IPS-18c (cell line): ENCODE results near the gene CSF2RB.

ENCODE experiments used
- H3K4me3 ChIP-seq: 2 replicates; pipeline ENCODE4 v1.7.0; 2013; ENCODE audit warnings: low read depth, mild to moderate bottlenecking, low read length, moderate library complexity; ENCODE audit not compliant: insufficient read depth
- H3K9me3 ChIP-seq: one replicate; pipeline ENCODE4 v1.6.1; 2013; ENCODE audit warnings: mild to moderate bottlenecking, low read length, moderate library complexity; ENCODE audit not compliant: control insufficient read depth, insufficient read depth

The CSF2RB gene

DNA sequence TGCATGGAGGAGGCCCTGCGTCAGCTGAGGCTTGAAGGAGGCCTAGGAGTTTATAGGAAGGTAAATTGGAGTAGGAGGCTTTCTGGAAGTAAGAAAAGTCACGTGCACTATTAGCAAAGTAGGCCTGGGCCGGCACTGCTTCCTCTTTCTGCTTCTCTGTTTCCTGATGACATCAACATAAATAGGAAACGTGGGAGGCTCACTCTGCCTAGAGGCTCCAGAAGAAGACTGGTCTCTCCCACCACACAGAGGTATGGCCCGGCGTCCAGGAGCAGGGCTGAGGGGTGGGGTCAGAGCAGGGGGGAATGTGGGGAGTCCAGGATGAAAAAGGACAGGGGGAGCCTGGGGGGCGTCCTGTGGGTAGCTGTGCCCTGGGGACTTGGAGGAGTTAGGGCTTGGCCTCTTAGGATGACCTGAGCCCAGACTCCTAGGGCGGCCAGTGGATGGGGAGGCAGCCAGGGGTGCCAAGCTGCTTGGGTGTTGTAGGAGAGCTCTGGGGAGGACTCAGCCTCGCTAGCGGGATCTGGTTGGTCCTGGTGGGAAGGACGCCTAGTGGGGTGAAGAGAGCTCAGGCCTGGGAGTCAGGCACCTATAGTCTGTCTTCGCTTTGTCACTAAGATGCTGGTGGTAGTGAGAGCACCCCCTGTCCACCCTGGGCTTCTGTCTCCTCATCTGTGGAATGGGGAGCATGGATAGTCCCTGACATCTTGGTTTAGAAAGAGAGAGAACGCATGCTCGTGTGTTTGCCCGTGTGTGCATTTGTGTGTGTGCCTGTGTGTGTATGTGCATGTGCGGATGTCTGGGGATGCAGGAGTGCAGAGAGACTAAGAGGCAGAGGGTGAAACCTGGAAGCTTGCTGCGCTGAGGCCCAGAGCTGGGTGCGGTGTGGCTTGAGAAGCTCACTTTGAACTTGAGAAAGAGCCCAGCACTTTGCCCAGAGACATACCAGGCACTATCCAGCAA is at the start of gene CSF2RB:
Gene CSF2RB, plus strand, starts transcription at position 202 of the 963 bp plus-strand sequence. CDS start 8,580 bp downstream, outside the sequence.
- H3K4me3 ChIP-seq, result no peak within 1 kb of the TSS

GRCh38 chr22:36863979-36864378 is 49.4 kb upstream of the CSF2RB start:
- no peaks in the 10 kb centered on the region for H3K9me3 ChIP-seq
- no peak overlapping the region for H3K4me3 ChIP-seq

More for the DNA sequence above, at the start of gene CSF2RB:
- H3K9me3 ChIP-seq, result no peaks in the 10 kb centered on the region

- Histone ChIP-seq H3K9me3 (no peaks in the 10 kb centered on the region), H3K4me3 (no peak overlapping the region)
Measured at GRCh38 chr22:36864454-36865215, 48.8 kb upstream of the CSF2RB start.

GRCh38 chr22:36865346-36865745 is 48.1 kb upstream of the CSF2RB start:
- Histone ChIP-seq H3K4me3 (no peak overlapping the region), H3K9me3 (no peaks in the 10 kb centered on the region)

- Histone ChIP-seq H3K4me3 (no peak overlapping the region), H3K9me3 (no peaks in the 10 kb centered on the region)
Measured at GRCh38 chr22:36867695-36868094, 45.7 kb upstream of the CSF2RB start.

DNA sequence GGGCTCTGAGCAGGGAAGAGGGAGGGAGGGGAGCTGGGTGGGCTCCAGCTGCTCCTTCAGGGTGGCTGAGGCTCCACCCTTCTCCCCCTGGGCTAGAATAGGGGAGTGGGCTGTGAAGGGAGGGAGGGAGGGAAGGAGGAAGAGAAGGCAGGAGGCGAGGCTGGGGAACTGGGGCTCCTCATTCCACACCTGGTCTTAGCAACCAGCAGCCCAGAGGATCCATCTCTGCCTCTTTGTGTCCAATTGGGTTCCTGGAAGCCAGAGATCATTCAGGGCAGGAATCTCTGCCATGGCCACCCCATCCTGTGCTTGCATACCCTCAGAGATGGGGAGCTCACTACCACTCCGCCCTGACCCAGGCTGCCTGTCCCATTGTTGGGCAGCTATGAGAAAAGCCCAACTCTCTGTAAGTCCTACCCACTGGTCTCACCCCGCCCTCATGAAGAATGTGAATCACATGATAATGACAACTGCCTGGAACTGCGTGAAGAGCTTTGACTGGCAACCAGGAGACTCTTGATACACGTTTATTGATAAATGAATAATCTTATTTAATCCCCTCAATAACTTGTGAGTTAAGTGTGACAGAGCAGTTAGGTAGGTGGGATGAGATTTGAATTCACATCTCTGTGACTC is 44.8 kb upstream of the CSF2RB start:
- no peak overlapping the region for H3K4me3 ChIP-seq

DNA sequence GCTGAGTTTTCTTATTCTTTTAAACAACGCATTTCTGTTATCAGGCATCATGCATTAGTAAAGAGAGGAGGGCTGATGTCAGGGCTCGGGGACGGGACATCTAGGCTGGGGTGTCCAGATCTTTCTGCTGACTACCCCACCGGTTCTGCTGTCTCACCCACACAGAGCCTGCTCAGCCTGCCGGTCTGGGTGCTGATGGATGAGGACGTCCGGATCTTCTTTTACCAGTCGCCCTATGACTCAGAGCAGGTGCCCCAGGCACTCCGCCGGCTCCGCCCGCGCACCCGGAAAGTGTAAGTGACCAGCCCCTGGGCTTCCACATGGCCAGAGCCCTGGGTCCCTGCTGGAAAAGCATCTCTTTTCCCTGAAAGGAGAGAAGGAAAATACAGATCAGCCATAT is 43.2 kb upstream of the CSF2RB start:
- H3K4me3 ChIP-seq, result no peak overlapping the region
- H3K9me3 ChIP-seq, result no peaks in the 10 kb centered on the region

More for the DNA sequence above, 44.8 kb upstream of the CSF2RB start:
- H3K9me3 ChIP-seq, result no peaks in the 10 kb centered on the region

DNA sequence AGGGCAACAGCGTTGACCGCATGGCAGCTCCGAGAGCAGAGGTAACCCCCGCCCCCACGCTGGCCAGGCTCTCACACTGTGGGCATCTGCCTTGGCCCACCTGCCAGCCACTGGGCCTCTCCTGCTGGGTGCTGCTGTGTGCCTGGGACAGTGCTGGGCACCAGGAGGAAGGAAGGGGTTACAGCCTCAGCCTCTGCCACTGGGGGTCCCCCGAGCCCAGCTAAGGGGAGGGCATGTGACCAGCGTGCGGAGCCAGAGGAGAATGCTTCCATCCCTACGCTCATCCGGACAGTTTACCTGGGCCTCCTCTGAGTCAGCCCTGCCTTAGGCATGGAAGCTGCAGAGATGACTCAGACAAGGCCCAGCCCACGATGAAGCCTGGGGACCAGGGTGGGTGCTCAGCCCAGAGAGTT is 41.8 kb upstream of the CSF2RB start:
- no peak overlapping the region for H3K4me3 ChIP-seq
- no peaks in the 10 kb centered on the region for H3K9me3 ChIP-seq

- H3K9me3 ChIP-seq, result no peaks in the 10 kb centered on the region
Measured at GRCh38 chr22:36872084-36872483, 41.3 kb upstream of the CSF2RB start.

DNA sequence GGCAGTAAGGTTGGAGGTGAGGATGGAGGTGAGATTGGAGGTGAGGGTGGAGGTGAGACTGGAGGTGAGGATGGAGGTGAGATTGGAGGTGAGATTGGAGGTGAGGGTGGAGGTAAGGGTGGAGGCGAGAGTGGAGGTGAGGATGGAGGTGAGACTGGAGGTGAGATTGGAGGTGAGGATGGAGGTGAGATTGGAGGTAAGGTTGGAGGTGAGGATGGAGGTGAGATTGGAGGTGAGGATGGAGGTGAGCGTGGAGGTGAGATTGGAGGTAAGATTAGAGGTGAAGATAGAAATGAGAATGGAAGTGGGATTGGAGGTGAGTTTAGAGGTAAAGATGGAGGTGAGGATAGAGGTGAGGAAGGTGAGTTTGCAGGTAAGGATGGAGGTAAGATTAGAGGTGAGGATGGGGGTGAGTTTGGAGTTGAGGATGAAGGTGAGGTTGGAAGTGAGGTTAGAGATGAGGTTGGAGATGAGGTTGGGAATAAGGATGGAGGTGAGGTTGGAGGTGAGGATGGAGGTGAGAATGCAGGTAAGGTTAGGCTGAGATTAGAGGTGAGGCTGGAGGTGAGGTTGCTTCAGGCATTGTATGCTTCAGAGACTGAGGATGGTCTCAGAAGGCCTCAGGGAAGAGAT is 40.4 kb upstream of the CSF2RB start:
- Histone ChIP-seq H3K9me3 (no peaks in the 10 kb centered on the region), H3K4me3 (no peak overlapping the region)

More at GRCh38 chr22:36872084-36872483, 41.3 kb upstream of the CSF2RB start:
- no peak overlapping the region for H3K4me3 ChIP-seq

GRCh38 chr22:36873614-36874308 is 39.7 kb upstream of the CSF2RB start:
- Histone ChIP-seq H3K9me3 (no peaks in the 10 kb centered on the region), H3K4me3 (no peak overlapping the region)

GRCh38 chr22:36874309-36874696 is 39.1 kb upstream of the CSF2RB start:
- H3K9me3 ChIP-seq, result no peaks in the 10 kb centered on the region
- H3K4me3 ChIP-seq, result no peak overlapping the region

- Histone ChIP-seq H3K4me3 (no peak overlapping the region), H3K9me3 (no peaks in the 10 kb centered on the region)
Measured at GRCh38 chr22:36874736-36875135, 38.7 kb upstream of the CSF2RB start.

DNA sequence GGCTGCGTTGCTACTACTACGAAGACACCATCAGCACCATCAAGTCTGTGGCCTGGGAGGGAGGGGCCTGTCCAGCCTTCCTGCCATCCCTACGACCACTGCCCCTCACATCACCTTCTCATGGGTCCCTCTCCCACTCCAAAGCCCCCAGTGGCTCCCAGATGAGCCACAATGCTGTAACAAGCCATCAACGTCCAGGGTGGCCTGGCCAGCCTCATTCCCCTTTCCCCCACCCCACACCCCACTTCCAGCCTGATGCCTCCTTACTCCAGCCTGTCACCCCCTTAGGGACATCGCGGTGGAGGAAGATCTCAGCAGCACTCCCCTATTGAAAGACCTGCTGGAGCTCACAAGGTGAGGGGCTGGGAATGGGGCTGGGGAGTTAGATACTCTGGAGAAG is 37.7 kb upstream of the CSF2RB start:
- H3K4me3 ChIP-seq, result no peak overlapping the region
- H3K9me3 ChIP-seq, result no peaks in the 10 kb centered on the region

GRCh38 chr22:36879775-36880174 is 33.7 kb upstream of the CSF2RB start:
- H3K9me3 ChIP-seq, result no peaks in the 10 kb centered on the region
- no peak overlapping the region for H3K4me3 ChIP-seq

DNA sequence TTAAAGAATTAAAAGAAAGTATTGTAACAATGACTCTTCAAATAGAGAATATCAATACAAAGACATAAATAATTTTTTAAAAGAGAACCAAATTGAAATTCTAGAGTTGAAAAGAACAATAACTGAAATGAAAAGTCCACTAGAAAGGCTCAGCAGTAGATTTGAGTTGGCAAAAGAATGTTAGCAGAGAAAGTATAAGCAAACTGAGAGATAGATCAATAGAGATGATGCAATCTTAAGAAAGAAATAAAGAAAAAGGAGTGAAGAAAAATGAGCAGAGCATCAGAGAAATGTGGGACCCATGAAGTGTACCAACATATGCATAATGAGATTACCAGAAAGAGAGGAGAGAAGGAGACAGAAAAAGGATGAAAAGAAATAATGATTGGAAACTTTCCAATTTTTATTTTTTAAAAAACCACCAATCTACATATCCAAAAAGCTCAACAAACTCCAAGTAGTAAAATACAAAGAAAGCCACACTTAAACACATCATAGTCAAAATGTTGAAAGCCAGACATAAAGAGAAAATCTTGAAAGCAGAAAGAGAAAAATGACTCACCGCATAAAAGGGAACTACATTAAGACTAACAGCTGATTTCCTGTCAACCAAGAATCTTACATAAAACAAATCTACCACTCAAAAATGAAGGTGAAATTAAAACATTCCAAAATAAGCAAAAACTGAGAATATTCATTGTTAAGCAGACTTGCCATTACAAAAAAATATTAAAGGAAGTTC is 31.8 kb upstream of the CSF2RB start:
- H3K9me3 ChIP-seq, result no peaks in the 10 kb centered on the region
- H3K4me3 ChIP-seq, result no peak overlapping the region
